ENCODE results near the gene METTL6.

METTL6 gene

GRCh38 chr3:15449489-15450224 lies 22.3 kb upstream of the METTL6 start:
- no peak for FAIRE-seq

DNA sequence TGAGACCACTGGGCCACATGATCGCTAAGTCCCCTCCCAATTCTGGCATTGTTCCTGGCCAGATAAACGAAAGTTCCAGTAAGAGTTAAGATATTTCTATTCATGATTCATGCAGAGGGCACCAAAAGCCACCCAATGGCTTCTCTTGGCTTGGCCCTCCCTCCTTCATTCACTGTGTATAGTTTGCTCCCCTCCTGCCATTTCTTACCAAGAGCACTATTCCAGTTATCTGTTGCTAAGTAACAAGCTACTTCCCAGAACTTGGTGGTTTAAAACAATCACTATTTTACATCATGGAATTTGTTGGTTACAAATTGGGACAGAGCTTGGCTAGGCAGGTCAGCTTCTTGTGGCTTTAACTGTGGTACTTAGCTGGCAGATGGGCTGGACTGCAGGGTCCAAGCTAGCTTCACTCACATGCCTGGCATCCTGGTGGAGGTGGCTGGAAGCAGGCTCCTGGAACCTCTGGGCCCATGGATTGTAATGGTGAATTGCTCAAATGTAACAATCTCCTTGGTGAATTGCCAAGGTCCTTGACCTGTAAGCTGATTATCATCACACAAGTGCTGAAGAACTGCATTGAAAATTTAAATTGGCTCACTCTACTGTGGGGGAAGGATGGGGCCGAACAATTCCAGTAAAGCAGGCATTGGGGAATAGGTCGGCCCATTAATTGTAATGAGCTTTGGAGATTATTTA lies 16.6 kb upstream of the METTL6 start:
- no peak for TF ChIP-seq POLR2AphosphoS5 (IDR thresholded peaks at IDR 0.05; ENCODE audit: low read depth, low read length)
- FAIRE-seq (no peak), DNase-seq (ENCODE audit: insufficient read length) (no peak)

More at GRCh38 chr3:15449489-15450224, 22.3 kb upstream of the METTL6 start:
- TF ChIP-seq POLR2A (IDR thresholded peaks at IDR 0.05; ENCODE audit: low read depth, low read length) (no peak), TAF1 (IDR thresholded peaks at IDR 0.05; ENCODE audit: borderline replicate concordance, low read depth, low read length) (no peak), POLR2AphosphoS5 (IDR thresholded peaks at IDR 0.05; ENCODE audit: low read depth, low read length) (no peak)
- no peak for DNase-seq (ENCODE audit: insufficient read length)

DNA sequence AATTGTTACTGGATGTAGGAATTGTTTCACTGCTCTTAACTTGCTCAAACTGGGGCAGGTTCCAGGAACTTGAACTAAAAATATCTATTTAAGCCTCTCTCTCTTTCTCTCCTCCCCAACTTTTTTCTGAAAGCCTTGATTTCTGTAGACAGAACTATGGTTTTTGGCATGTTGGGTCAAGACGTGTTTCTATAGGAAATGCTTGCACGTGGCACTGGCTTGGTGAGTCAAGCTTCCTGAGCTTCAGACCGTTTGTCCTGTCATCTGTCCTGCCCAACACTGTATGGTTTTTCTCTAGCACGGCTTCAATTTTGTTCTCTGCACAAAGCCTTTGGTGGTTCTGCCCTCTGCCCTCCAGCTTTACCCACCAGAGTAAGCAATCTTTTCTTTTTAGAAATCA lies 13.5 kb upstream of the METTL6 start:
- TF ChIP-seq POLR2AphosphoS5 (IDR thresholded peaks at IDR 0.05; ENCODE audit: low read depth, low read length) = no peak
- no peak for TF ChIP-seq POLR2A (IDR thresholded peaks at IDR 0.05; ENCODE audit: low read depth, low read length)
- TF ChIP-seq TAF1 (IDR thresholded peaks at IDR 0.05; ENCODE audit: borderline replicate concordance, low read depth, low read length) = no peak
- FAIRE-seq = no peak
- no peak for DNase-seq (ENCODE audit: insufficient read length)

- FAIRE-seq = no peak
- TF ChIP-seq TAF1 (IDR thresholded peaks at IDR 0.05; ENCODE audit: borderline replicate concordance, low read depth, low read length) = no peak
- no peak for TF ChIP-seq POLR2AphosphoS5 (IDR thresholded peaks at IDR 0.05; ENCODE audit: low read depth, low read length)
- TF ChIP-seq POLR2A (IDR thresholded peaks at IDR 0.05; ENCODE audit: low read depth, low read length) = no peak
- no peak for DNase-seq (ENCODE audit: insufficient read length)
These were observed 12.1 kb upstream of the METTL6 start for GRCh38 chr3:15439476-15439875.

- no peak for TF ChIP-seq TAF1 (IDR thresholded peaks at IDR 0.05; ENCODE audit: borderline replicate concordance, low read depth, low read length)
- no peak for TF ChIP-seq POLR2A (IDR thresholded peaks at IDR 0.05; ENCODE audit: low read depth, low read length)
- TF ChIP-seq POLR2AphosphoS5 (IDR thresholded peaks at IDR 0.05; ENCODE audit: low read depth, low read length) = no peak
- DNase-seq (ENCODE audit: insufficient read length) = no peak
- no peak for FAIRE-seq
These were observed 11.6 kb upstream of the METTL6 start for GRCh38 chr3:15438983-15439382.

GRCh38 chr3:15436246-15436645 lies 8.9 kb upstream of the METTL6 start:
- TF ChIP-seq POLR2A (IDR thresholded peaks at IDR 0.05; ENCODE audit: low read depth, low read length) = no peak
- no peak for TF ChIP-seq POLR2AphosphoS5 (IDR thresholded peaks at IDR 0.05; ENCODE audit: low read depth, low read length)
- DNase-seq (ENCODE audit: insufficient read length) (no peak), FAIRE-seq (no peak)

DNA sequence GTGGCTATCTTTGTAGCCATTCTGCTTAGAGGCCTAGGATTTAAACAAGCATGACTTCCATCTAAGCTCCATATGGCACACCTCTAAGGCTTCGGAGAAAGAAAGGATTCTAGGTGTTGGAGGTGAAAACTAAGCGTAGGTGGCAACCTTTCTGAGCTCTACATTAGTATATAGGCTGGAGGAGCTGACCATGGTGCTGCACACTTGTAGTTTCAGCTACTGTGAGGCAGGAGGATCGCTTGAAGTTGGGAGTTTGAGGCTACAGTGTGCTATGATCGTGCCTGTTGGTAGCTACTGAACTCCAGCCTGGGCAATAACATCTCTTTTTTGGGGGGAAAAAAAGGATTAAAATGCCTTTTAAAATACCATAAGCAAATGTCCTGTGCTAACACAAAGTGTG lies 7.4 kb upstream of the METTL6 start:
- DNase-seq (ENCODE audit: insufficient read length) (no peak), FAIRE-seq (no peak)
- no peak for TF ChIP-seq POLR2AphosphoS5 (IDR thresholded peaks at IDR 0.05; ENCODE audit: low read depth, low read length)
- no peak for TF ChIP-seq POLR2A (IDR thresholded peaks at IDR 0.05; ENCODE audit: low read depth, low read length)
- no peak for TF ChIP-seq TAF1 (IDR thresholded peaks at IDR 0.05; ENCODE audit: borderline replicate concordance, low read depth, low read length)

- TF ChIP-seq TAF1 (IDR thresholded peaks at IDR 0.05; ENCODE audit: borderline replicate concordance, low read depth, low read length) = no peak
- no peak for TF ChIP-seq POLR2A (IDR thresholded peaks at IDR 0.05; ENCODE audit: low read depth, low read length)
- no peak for TF ChIP-seq POLR2AphosphoS5 (IDR thresholded peaks at IDR 0.05; ENCODE audit: low read depth, low read length)
- DNase-seq (ENCODE audit: insufficient read length) (no peak), FAIRE-seq (no peak)
These were observed 6.2 kb upstream of the METTL6 start for GRCh38 chr3:15433531-15433930.

GRCh38 chr3:15431256-15431837 lies 4.0 kb upstream of the METTL6 start:
- DNase-seq (ENCODE audit: insufficient read length) (no peak), FAIRE-seq (no peak)
- no peak for TF ChIP-seq TAF1 (IDR thresholded peaks at IDR 0.05; ENCODE audit: borderline replicate concordance, low read depth, low read length)
- TF ChIP-seq POLR2AphosphoS5 (IDR thresholded peaks at IDR 0.05; ENCODE audit: low read depth, low read length) = no peak
- no peak for TF ChIP-seq POLR2A (IDR thresholded peaks at IDR 0.05; ENCODE audit: low read depth, low read length)

- no peak for TF ChIP-seq POLR2A (IDR thresholded peaks at IDR 0.05; ENCODE audit: low read depth, low read length)
- no peak for TF ChIP-seq POLR2AphosphoS5 (IDR thresholded peaks at IDR 0.05; ENCODE audit: low read depth, low read length)
- no peak for TF ChIP-seq TAF1 (IDR thresholded peaks at IDR 0.05; ENCODE audit: borderline replicate concordance, low read depth, low read length)
- FAIRE-seq (no peak), DNase-seq (ENCODE audit: insufficient read length) (no peak)
These were observed 3.3 kb upstream of the METTL6 start for GRCh38 chr3:15430624-15431023.

DNA sequence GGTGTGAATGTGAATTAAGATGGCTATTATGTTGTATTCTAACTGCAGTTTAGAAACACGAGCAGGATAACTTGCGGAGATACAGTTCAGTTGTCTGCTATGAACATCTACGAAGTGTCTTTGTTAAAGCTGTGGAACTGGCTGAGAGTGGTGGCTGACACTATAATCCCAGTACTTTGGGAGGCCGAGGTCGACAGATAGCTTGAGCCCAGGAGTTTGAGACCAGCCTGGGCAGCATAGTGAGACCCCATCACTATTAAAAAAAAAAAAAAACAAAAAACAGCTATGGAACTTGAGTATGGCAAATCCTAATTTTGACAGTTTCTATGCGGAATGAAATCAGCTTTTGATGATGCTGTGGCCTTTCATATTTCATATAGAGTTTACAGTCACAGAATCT lies 1.7 kb upstream of the METTL6 start:
- no peak for FAIRE-seq
- no peak for DNase-seq (ENCODE audit: insufficient read length)
- TF ChIP-seq TAF1 (IDR thresholded peaks at IDR 0.05; ENCODE audit: borderline replicate concordance, low read depth, low read length) = no peak
- no peak for TF ChIP-seq POLR2A (IDR thresholded peaks at IDR 0.05; ENCODE audit: low read depth, low read length)
- no peak for TF ChIP-seq POLR2AphosphoS5 (IDR thresholded peaks at IDR 0.05; ENCODE audit: low read depth, low read length)

GRCh38 chr3:15428539-15428938 lies 1.2 kb upstream of the METTL6 start:
- DNase-seq (ENCODE audit: insufficient read length) = no peak
- peak; percentile 46 for FAIRE-seq
- TF ChIP-seq POLR2A (IDR thresholded peaks at IDR 0.05; ENCODE audit: low read depth, low read length) (no peak), TAF1 (IDR thresholded peaks at IDR 0.05; ENCODE audit: borderline replicate concordance, low read depth, low read length) (no peak), POLR2AphosphoS5 (IDR thresholded peaks at IDR 0.05; ENCODE audit: low read depth, low read length) (no peak)
